ENCODE measurements around the gene MYBPC1. TPM values are rescaled to one million over a fixed set of nuclear protein-coding genes. Genes with fewer than 3 reads are reported as not detected.

MYBPC1 gene
- total RNA-seq, 2 experiments from 2014 or later = not detected

DNA sequence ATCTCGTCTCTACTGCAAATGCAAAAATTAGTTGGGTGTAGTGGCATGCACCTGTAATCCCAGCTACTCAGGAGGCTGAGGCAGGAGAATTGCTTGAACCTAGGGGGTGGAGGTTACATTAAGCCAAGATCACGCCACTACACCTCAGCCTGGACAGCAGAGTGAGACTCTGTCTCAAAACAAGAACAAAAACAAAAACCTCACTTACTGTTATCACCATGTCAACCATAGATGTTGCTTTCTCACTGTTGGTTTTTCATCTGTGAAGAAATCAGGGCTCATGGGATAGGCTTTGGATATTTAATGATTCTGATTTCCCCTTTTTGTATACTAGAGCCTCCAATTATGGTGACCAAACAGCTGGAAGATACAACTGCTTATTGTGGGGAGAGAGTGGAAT lies 52.9 kb downstream of the MYBPC1 start:
- H3K4me3 Mint-ChIP-seq = no peak overlapping the region
- Histone ChIP-seq H3K27me3 (ENCODE audit: control insufficient read depth in 1 of 2, insufficient read depth in 2 of 2, low read length in 2 of 2) (peaks cover 1 to 7% of the 10 kb centered on the region in 2 experiments), H3K27ac (ENCODE audit: low read depth in 1 of 2, low read length in 2 of 2) (no peak overlapping the region), H3K4me3 (ENCODE audit: low read length) (no peak overlapping the region), H3K4me1 (ENCODE audit: insufficient read depth, low read length) (no peaks in the 10 kb centered on the region), H3K36me3 (ENCODE audit: insufficient read depth, low read length) (no peaks in the 10 kb centered on the region), H3K9me3 (ENCODE audit: control insufficient read depth in 1 of 2, insufficient read depth in 1 of 2, low read length in 2 of 2) (no peaks in the 10 kb centered on the region)
- ChIA-PET POLR2A (no interaction called here), CTCF (no interaction called here)
- H3K27me3 Mint-ChIP-seq = peaks cover 53% of the 10 kb centered on the region
- H3K36me3 Mint-ChIP-seq (ENCODE audit: low read depth) = no peaks in the 10 kb centered on the region
- no peak for ATAC-seq (ENCODE audit: poor library complexity)
- TF ChIP-seq, protein P1, sequence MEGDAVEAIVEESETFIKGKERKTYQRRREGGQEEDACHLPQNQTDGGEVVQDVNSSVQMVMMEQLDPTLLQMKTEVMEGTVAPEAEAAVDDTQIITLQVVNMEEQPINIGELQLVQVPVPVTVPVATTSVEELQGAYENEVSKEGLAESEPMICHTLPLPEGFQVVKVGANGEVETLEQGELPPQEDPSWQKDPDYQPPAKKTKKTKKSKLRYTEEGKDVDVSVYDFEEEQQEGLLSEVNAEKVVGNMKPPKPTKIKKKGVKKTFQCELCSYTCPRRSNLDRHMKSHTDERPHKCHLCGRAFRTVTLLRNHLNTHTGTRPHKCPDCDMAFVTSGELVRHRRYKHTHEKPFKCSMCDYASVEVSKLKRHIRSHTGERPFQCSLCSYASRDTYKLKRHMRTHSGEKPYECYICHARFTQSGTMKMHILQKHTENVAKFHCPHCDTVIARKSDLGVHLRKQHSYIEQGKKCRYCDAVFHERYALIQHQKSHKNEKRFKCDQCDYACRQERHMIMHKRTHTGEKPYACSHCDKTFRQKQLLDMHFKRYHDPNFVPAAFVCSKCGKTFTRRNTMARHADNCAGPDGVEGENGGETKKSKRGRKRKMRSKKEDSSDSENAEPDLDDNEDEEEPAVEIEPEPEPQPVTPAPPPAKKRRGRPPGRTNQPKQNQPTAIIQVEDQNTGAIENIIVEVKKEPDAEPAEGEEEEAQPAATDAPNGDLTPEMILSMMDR (IDR thresholded peaks at IDR 0.05) = no peak
- H3K27ac Mint-ChIP-seq = no peak overlapping the region
- DNase-seq = no peak
- H3K9me3 Mint-ChIP-seq = no peaks in the 10 kb centered on the region
- H3K4me1 Mint-ChIP-seq (ENCODE audit: low read depth) = no peaks in the 10 kb centered on the region
- intact Hi-C loops (cut with DNase I, micrococcal nuclease) = no loop called here

GRCh38 chr12:101648195-101648594 lies 53.4 kb downstream of the MYBPC1 start:
- Histone ChIP-seq H3K27me3 (ENCODE audit: control insufficient read depth in 1 of 2, insufficient read depth in 2 of 2, low read length in 2 of 2) (peaks cover 0 to 2% of the 10 kb centered on the region in 2 experiments), H3K4me1 (ENCODE audit: insufficient read depth, low read length) (no peaks in the 10 kb centered on the region), H3K36me3 (ENCODE audit: insufficient read depth, low read length) (no peaks in the 10 kb centered on the region), H3K9me3 (ENCODE audit: control insufficient read depth in 1 of 2, insufficient read depth in 1 of 2, low read length in 2 of 2) (no peaks in the 10 kb centered on the region), H3K27ac (ENCODE audit: low read depth in 1 of 2, low read length in 2 of 2) (no peak overlapping the region), H3K4me3 (ENCODE audit: low read length) (no peak overlapping the region)
- Mint-ChIP-seq H3K27ac (no peak overlapping the region), H3K4me1 (ENCODE audit: low read depth) (no peaks in the 10 kb centered on the region), H3K4me3 (no peak overlapping the region), H3K27me3 (peaks cover 48% of the 10 kb centered on the region), H3K9me3 (no peaks in the 10 kb centered on the region), H3K36me3 (ENCODE audit: low read depth) (no peaks in the 10 kb centered on the region)
- TF ChIP-seq, protein P1 (IDR thresholded peaks at IDR 0.05) = no peak
- DNase-seq (no peak), ATAC-seq (ENCODE audit: poor library complexity) (no peak)
- ChIA-PET CTCF (no interaction called here), POLR2A (no interaction called here)
- intact Hi-C loops (cut with DNase I, micrococcal nuclease) = no loop called here

DNA sequence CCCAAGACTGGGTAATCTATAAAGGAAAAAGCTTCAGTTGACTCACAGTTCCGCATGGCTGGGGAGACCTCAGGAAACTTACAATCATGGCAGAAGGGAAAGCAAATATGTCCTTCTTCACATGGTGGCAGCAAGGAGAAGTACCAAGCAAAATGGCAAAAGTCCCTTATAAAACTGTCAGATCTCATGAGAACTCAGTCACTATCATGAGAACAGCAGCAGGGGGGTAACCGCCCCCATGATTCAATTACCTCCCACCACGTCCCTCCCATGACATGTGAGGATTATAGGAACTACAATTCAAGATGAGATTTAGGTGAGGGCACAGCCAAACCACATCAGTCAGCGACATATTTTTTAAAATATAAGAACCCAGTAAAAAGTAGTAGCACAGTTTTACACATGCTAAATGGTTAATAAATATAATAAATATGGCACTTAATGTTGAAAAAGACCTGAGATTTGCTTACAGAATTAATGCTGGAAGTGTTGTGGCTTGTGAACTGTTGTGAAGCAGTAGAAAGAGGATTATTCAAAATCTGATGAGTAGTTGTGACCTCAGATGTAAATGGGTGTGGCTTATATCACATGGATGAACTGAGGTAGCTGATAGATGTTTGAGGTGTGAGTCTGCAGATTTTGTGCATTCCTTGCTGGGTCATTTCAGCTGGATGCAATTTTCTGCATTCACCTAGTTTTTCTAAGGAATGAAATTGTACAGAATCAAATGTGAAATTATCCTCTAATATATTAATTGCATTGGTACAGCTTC lies 55.8 kb downstream of the MYBPC1 start:
- no peaks in the 10 kb centered on the region for H3K36me3 ChIP-seq (ENCODE audit: insufficient read depth, low read length)
- H3K27ac ChIP-seq (ENCODE audit: low read depth in 1 of 2, low read length in 2 of 2) = no peak overlapping the region
- ATAC-seq (ENCODE audit: poor library complexity) (no peak), DNase-seq (no peak)
- H3K9me3 Mint-ChIP-seq = no peaks in the 10 kb centered on the region
- peaks cover 44% of the 10 kb centered on the region for H3K27me3 Mint-ChIP-seq
- H3K4me1 Mint-ChIP-seq (ENCODE audit: low read depth) = no peaks in the 10 kb centered on the region
- no peak overlapping the region for H3K27ac Mint-ChIP-seq
- intact Hi-C loops (cut with DNase I, micrococcal nuclease) = no loop called here
- ChIA-PET CTCF (no interaction called here), POLR2A (no interaction called here)
- TF ChIP-seq, protein P1 (IDR thresholded peaks at IDR 0.05) = no peak
- H3K4me1 ChIP-seq (ENCODE audit: insufficient read depth, low read length) = no peaks in the 10 kb centered on the region
- no peaks in the 10 kb centered on the region for H3K9me3 ChIP-seq (ENCODE audit: control insufficient read depth in 1 of 2, insufficient read depth in 1 of 2, low read length in 2 of 2)
- no peak overlapping the region for H3K4me3 ChIP-seq (ENCODE audit: low read length)
- peaks cover 0 to 4% of the 10 kb centered on the region in 2 experiments for H3K27me3 ChIP-seq (ENCODE audit: control insufficient read depth in 1 of 2, insufficient read depth in 2 of 2, low read length in 2 of 2)
- no peak overlapping the region for H3K4me3 Mint-ChIP-seq
- no peaks in the 10 kb centered on the region for H3K36me3 Mint-ChIP-seq (ENCODE audit: low read depth)

Data from CD4-positive, alpha-beta T cell (primary cell).